ENCODE results near the gene SHC1. TPM values are rescaled to one million over a fixed set of nuclear protein-coding genes. Genes with fewer than 3 reads are reported as not detected.

SHC1 gene
- total RNA-seq, 2 experiments from 2014 or later, result 59.9 to 60.0 TPM

DNA sequence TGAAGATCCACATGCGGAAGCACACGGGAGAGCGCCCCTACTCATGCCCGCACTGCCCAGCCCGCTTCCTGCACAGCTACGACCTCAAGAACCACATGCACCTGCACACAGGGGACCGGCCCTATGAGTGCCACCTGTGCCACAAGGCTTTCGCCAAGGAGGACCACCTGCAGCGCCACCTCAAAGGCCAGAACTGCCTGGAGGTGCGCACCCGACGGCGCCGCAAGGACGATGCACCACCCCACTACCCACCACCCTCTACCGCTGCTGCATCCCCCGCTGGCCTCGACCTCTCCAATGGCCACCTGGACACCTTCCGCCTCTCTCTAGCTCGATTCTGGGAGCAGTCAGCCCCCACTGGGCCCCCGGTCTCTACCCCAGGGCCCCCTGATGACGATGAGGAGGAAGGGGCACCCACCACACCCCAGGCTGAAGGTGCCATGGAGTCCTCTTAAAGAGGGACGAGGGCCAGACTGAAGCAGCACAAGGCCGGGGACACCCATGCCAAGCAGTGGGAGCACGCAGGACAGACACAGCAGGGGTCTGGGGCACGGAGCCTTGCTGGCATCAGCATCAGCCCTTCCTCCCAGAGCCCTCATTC is 45.8 kb upstream of the SHC1 start:
- H3K9me3 Mint-ChIP-seq, result no peaks in the 10 kb centered on the region
- Histone ChIP-seq H3K36me3 (ENCODE audit: insufficient read depth, low read length) (peaks cover 50% of the 10 kb centered on the region), H3K27ac (ENCODE audit: low read depth in 1 of 2, low read length in 2 of 2) (peak overlapping the region; percentile 73 to 77), H3K27me3 (ENCODE audit: control insufficient read depth in 1 of 2, insufficient read depth in 2 of 2, low read length in 2 of 2) (no peaks in the 10 kb centered on the region), H3K4me1 (ENCODE audit: insufficient read depth, low read length) (peaks cover 86% of the 10 kb centered on the region), H3K4me3 (ENCODE audit: low read length) (peak overlapping the region; percentile 7), H3K9me3 (ENCODE audit: control insufficient read depth in 1 of 2, insufficient read depth in 1 of 2, low read length in 2 of 2) (no peaks in the 10 kb centered on the region)
- CTCF ChIA-PET, result interaction anchor here (1.0 to 9.7 kb wide), 15 partner anchors 9 to 457 kb away, joined by 3 to 159 read pairs (median 15); partner anchors contain the start of genes CKS1B, FLAD1, LENEP and PBXIP1
- ATAC-seq (ENCODE audit: poor library complexity), result no peak
- intact Hi-C loops (cut with DNase I, micrococcal nuclease), result loop anchor here (2.0 to 5.0 kb wide), 6 partner anchors 34 to 459 kb away; partner anchors contain the start of genes FLAD1 (in 1 of the 2) and UBE2Q1 (in 1 of the 2)
- peak in 4 of 14 experiments; percentile 46 to 66 (median 56) for DNase-seq
- peaks cover 33% of the 10 kb centered on the region for H3K36me3 Mint-ChIP-seq (ENCODE audit: low read depth)
- TF ChIP-seq, protein P1, sequence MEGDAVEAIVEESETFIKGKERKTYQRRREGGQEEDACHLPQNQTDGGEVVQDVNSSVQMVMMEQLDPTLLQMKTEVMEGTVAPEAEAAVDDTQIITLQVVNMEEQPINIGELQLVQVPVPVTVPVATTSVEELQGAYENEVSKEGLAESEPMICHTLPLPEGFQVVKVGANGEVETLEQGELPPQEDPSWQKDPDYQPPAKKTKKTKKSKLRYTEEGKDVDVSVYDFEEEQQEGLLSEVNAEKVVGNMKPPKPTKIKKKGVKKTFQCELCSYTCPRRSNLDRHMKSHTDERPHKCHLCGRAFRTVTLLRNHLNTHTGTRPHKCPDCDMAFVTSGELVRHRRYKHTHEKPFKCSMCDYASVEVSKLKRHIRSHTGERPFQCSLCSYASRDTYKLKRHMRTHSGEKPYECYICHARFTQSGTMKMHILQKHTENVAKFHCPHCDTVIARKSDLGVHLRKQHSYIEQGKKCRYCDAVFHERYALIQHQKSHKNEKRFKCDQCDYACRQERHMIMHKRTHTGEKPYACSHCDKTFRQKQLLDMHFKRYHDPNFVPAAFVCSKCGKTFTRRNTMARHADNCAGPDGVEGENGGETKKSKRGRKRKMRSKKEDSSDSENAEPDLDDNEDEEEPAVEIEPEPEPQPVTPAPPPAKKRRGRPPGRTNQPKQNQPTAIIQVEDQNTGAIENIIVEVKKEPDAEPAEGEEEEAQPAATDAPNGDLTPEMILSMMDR (IDR thresholded peaks at IDR 0.05), result no peak
- peak overlapping the region; percentile 55 for H3K4me3 Mint-ChIP-seq
- peak overlapping the region; percentile 92 for H3K27ac Mint-ChIP-seq
- H3K4me1 Mint-ChIP-seq (ENCODE audit: low read depth), result peaks cover 79% of the 10 kb centered on the region
- POLR2A ChIA-PET, result interaction anchor here (0.6 to 10.7 kb wide), 16 partner anchors 9 to 249 kb away, joined by 3 to 189 read pairs (median 13); partner anchors contain the start of genes ADAM15, CKS1B, FLAD1 and LENEP
- H3K27me3 Mint-ChIP-seq, result no peaks in the 10 kb centered on the region

GRCh38 chr1:155015527-155016230 is 45.1 kb upstream of the SHC1 start:
- H3K27ac Mint-ChIP-seq, result peak overlapping the region; percentile 92
- ATAC-seq (ENCODE audit: poor library complexity) (no peak), DNase-seq (no peak)
- no peaks in the 10 kb centered on the region for H3K9me3 Mint-ChIP-seq
- TF ChIP-seq, protein P1 (IDR thresholded peaks at IDR 0.05), result no peak
- Histone ChIP-seq H3K4me3 (ENCODE audit: low read length) (no peak overlapping the region), H3K27me3 (ENCODE audit: control insufficient read depth in 1 of 2, insufficient read depth in 2 of 2, low read length in 2 of 2) (no peaks in the 10 kb centered on the region), H3K27ac (ENCODE audit: low read depth in 1 of 2, low read length in 2 of 2) (peak overlapping the region; percentile 73 to 77), H3K36me3 (ENCODE audit: insufficient read depth, low read length) (peaks cover 54% of the 10 kb centered on the region), H3K4me1 (ENCODE audit: insufficient read depth, low read length) (peaks cover 93% of the 10 kb centered on the region), H3K9me3 (ENCODE audit: control insufficient read depth in 1 of 2, insufficient read depth in 1 of 2, low read length in 2 of 2) (no peaks in the 10 kb centered on the region)
- H3K36me3 Mint-ChIP-seq (ENCODE audit: low read depth), result peaks cover 33% of the 10 kb centered on the region
- ChIA-PET POLR2A (interaction anchor here (0.6 to 10.7 kb wide), 13 partner anchors 9 to 248 kb away, joined by 3 to 189 read pairs (median 22); partner anchors contain the start of genes ADAM15, CKS1B, FLAD1 and LENEP), CTCF (interaction anchor here (1.0 to 9.7 kb wide), 9 partner anchors 17 to 456 kb away, joined by 3 to 159 read pairs (median 47); partner anchors contain the start of genes CKS1B, FLAD1, LENEP and PBXIP1)
- intact Hi-C loops (cut with DNase I, micrococcal nuclease), result loop anchor here (2.0 to 5.0 kb wide), 6 partner anchors 33 to 458 kb away; partner anchors contain the start of genes FLAD1 (in 1 of the 2) and UBE2Q1 (in 1 of the 2)
- no peaks in the 10 kb centered on the region for H3K27me3 Mint-ChIP-seq
- H3K4me1 Mint-ChIP-seq (ENCODE audit: low read depth), result peaks cover 82% of the 10 kb centered on the region
- peak overlapping the region; percentile 55 for H3K4me3 Mint-ChIP-seq

Data from CD4-positive, alpha-beta T cell (primary cell).